Omental fat pad (tissue), 4 donors: Measurements from ENCODE around the gene PDLIM1. TPM values are rescaled to one million over a fixed set of nuclear protein-coding genes. Genes with fewer than 3 reads are reported as not detected.
A peak's percentile ranks its signal among the peaks of the same experiment; 100 is the strongest.
"Not testable (repeated sequence)": the region's sequence is repeated elsewhere in the genome, so short reads cannot be mapped to it uniquely, and the experiment has no call there.

Source experiments
- ATAC-seq: fragments of 150-250 bp; one replicate; pipeline ENCODE4 v1.9.1; 2016; ENCODE audit warnings: mild to moderate bottlenecking, moderate library complexity; ENCODE audit not compliant: low FRiP score
- DNase-seq: peaks from one replicate; pipeline ENCODE4 v3.0.0-alpha.2; 2019; ENCODE audit warnings: low spot score
- CTCF ChIP-seq, 3 donors: fragments of 450-650 bp; IDR thresholded peaks; one replicate each; pipeline ENCODE4 v1.5.1; 2016 to 2017; ENCODE audit warnings: antibody characterized with exemption in 3 of 3, mild to moderate bottlenecking in 3 of 3, moderate library complexity in 2 of 3
- total RNA-seq, 4 donors: library from RNA; depleted of rRNA; stranded (reverse); fragments of >200 nt; gene quantifications; one replicate each; pipeline ENCODE4 v1.1.0, GENCODE V29; 2016

PDLIM1 gene
- total RNA-seq, 4 donors from 2014 or later = 85.6 to 175 (median 122) TPM

GRCh38 chr10:95229724-95230627 lies 60.8 kb downstream of the PDLIM1 start:
- peak; percentile 68 for ATAC-seq
- DNase-seq = no peak
- TF ChIP-seq CTCF (IDR thresholded peaks at IDR 0.05) = no peak

- not testable (repeated sequence) for DNase-seq, ATAC-seq
Observed at GRCh38 chr10:95228934-95229723, 61.7 kb downstream of the PDLIM1 start.

GRCh38 chr10:95225136-95225535 lies 65.7 kb downstream of the PDLIM1 start:
- ATAC-seq (no peak), DNase-seq (no peak)
- no peak for TF ChIP-seq CTCF (IDR thresholded peaks at IDR 0.05)

GRCh38 chr10:95221124-95221523 lies 69.7 kb downstream of the PDLIM1 start:
- no peak for TF ChIP-seq CTCF (IDR thresholded peaks at IDR 0.05)
- DNase-seq = no peak
- no peak for ATAC-seq

- no peak for TF ChIP-seq CTCF (IDR thresholded peaks at IDR 0.05)
- ATAC-seq = no peak
Observed at GRCh38 chr10:95220539-95220938, 70.3 kb downstream of the PDLIM1 start.

GRCh38 chr10:95217476-95217875 lies 73.3 kb downstream of the PDLIM1 start:
- TF ChIP-seq CTCF (IDR thresholded peaks at IDR 0.05) = no peak
- no peak for DNase-seq
- no peak for ATAC-seq

More at GRCh38 chr10:95220539-95220938, 70.3 kb downstream of the PDLIM1 start:
- no peak for DNase-seq

- no peak for ATAC-seq
- no peak for DNase-seq
- no peak for TF ChIP-seq CTCF (IDR thresholded peaks at IDR 0.05)
Observed at GRCh38 chr10:95214793-95215192, 76.0 kb downstream of the PDLIM1 start.
